ENCODE results near the gene HSPBP1. TPM values are rescaled to one million over a fixed set of nuclear protein-coding genes. Genes with fewer than 3 reads are reported as not detected.

The HSPBP1 gene
- total and polyA plus RNA-seq, 9 of the 15 experiments (the other 6 are each of a cell fraction or from before 2014, with no cell fraction given) = 0.83 to 81.3 (median 21.8) TPM

DNA sequence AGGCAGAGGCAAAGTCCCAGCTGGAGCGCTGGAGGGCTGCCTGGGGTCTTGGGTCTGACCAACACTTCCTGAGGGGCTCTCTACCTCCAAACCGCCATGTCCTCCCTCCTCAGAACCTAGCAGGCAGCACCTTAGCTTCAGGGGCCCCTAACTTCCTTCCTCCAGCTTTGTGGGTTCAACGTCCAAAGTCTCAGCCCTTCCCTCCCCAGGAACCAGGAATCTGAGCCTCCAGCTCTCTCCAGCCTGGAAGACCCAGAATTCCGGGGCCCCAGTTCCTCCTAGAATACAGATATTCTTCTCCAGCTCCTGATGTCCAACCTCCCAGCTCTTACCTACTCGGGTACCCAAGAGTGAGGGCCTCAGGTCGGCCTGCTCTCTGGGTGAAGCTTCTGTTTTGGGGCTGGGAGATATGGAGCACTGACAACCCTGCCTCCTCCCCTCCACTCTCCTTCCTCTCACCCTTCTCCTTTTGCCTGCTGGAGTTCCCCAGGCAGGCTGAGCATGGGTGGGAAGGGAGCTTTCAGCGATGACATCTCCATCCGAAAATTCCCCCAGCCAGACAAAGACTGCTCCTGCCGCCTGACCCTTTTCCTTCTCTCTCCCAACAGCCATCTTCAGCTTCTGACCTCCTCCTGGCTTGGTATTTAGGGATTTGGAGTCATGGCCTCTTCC is 41.7 kb upstream of the HSPBP1 start:
- no TSS peak for BruUV-seq (replicated peaks)
- Histone ChIP-seq H3K9me1 (ENCODE audit: control insufficient read depth, insufficient read depth, low read length) (no peaks in the 10 kb centered on the region), H3K4me1 (replicated peaks in 1 of 2; ENCODE audit: control insufficient read depth in 2 of 2, insufficient read depth in 2 of 2, low read length in 2 of 2) (peaks cover 8 to 44% of the 10 kb centered on the region in 2 experiments; a peak in 4 of 5 replicates), H2AFZ (ENCODE audit: low read depth, low read length) (no peak overlapping the region; the same call in 1 of the 2 replicates), H4K20me1 (replicated peaks; ENCODE audit: control insufficient read depth, insufficient read depth, low read length) (no peaks in the 10 kb centered on the region), H3K4me2 (ENCODE audit: insufficient read depth, low read length) (no peak overlapping the region), H3K27ac (ENCODE audit: extremely low read depth, low read depth, low read length) (no peak overlapping the region), H3K27me3 (ENCODE audit: control insufficient read depth in 2 of 2, insufficient read depth in 2 of 2, low read length in 2 of 2) (no peaks in the 10 kb centered on the region), H3K36me3 (ENCODE audit: control insufficient read depth, insufficient read depth, low read length) (no peaks in the 10 kb centered on the region), H3K79me2 (ENCODE audit: control insufficient read depth, insufficient read depth, low read length) (no peaks in the 10 kb centered on the region), H3K9ac (ENCODE audit: insufficient read depth in 1 of 2, low read depth in 2 of 2, low read length in 2 of 2) (peak overlapping the region in 1 of 2 experiments; percentile 79; a peak in 2 of 4 replicates), H3K4me3 (no peak overlapping the region), H3K9me3 (replicated peaks; ENCODE audit: control insufficient read depth, insufficient read depth, low read depth, low read length) (no peaks in the 10 kb centered on the region)
- peak; percentile 76 for TF ChIP-seq ZNF263 (CRISPR knock-in tag; IDR thresholded peaks at IDR 0.05; ENCODE audit: borderline replicate concordance)
- TF ChIP-seq RAD51 (IDR thresholded peaks at IDR 0.05; ENCODE audit: borderline replicate concordance, low read depth) = no peak
- DNase-seq (ENCODE audit: extremely low read depth in 1 of 4, low spot score in 3 of 4) (no peak), ATAC-seq (no peak), FAIRE-seq (no peak)
- ChIA-PET CTCF (ENCODE audit: low intra/inter-chr PET ratio) (no interaction called here), POLR2A (interaction anchor here (0.7 to 2.0 kb wide), 12 partner anchors 8 to 848 kb away, joined by 3 to 14 read pairs (median 4); partner anchors contain the start of genes KMT5C and UBE2S)
- in situ Hi-C loops (cut with MboI) = no loop called here
- WGBS (ENCODE audit: insufficient coverage, low coverage, missing lambda C conversion rate) = 39% methylated on average over 8 of the region's 9 CpGs
- intact Hi-C loops (cut with micrococcal nuclease) = no loop called here

- ATAC-seq (no peak), DNase-seq (ENCODE audit: extremely low read depth in 1 of 4, low spot score in 3 of 4) (no peak), FAIRE-seq (no peak)
- H3K4me2 ChIP-seq (ENCODE audit: insufficient read depth, low read length) = no peak overlapping the region
- H3K9ac ChIP-seq (ENCODE audit: insufficient read depth in 1 of 2, low read depth in 2 of 2, low read length in 2 of 2) = peak overlapping the region in 1 of 2 experiments; percentile 79; a peak in 2 of 4 replicates
- H2AFZ ChIP-seq (ENCODE audit: low read depth, low read length) = no peak overlapping the region
- peaks cover 8 to 45% of the 10 kb centered on the region in 2 experiments; a peak in 4 of 5 replicates for H3K4me1 ChIP-seq (replicated peaks in 1 of 2; ENCODE audit: control insufficient read depth in 2 of 2, insufficient read depth in 2 of 2, low read length in 2 of 2)
- in situ Hi-C loops (cut with MboI) = no loop called here
- 79% methylated on average over 6 of the region's 8 CpGs for WGBS (ENCODE audit: insufficient coverage, low coverage, missing lambda C conversion rate)
- CTCF ChIA-PET (ENCODE audit: low intra/inter-chr PET ratio) = no interaction called here
- H3K9me3 ChIP-seq (replicated peaks; ENCODE audit: control insufficient read depth, insufficient read depth, low read depth, low read length) = no peaks in the 10 kb centered on the region
- H4K20me1 ChIP-seq (replicated peaks; ENCODE audit: control insufficient read depth, insufficient read depth, low read length) = no peaks in the 10 kb centered on the region
- TF ChIP-seq ZNF316 (IDR thresholded peaks at IDR 0.05) (no peak), POLR2AphosphoS2 (IDR thresholded peaks at IDR 0.05; ENCODE audit: low read length) (no peak), USF1 (CRISPR knock-in tag; IDR thresholded peaks at IDR 0.05) (no peak), SP2 (IDR thresholded peaks at IDR 0.05; ENCODE audit: extremely low read depth, low read depth, low read length, poor library complexity, severe bottlenecking) (no peak)
- no peaks in the 10 kb centered on the region for H3K27me3 ChIP-seq (ENCODE audit: control insufficient read depth in 2 of 2, insufficient read depth in 2 of 2, low read length in 2 of 2)
- no peak overlapping the region for H3K27ac ChIP-seq (ENCODE audit: extremely low read depth, low read depth, low read length)
- no peaks in the 10 kb centered on the region for H3K36me3 ChIP-seq (ENCODE audit: control insufficient read depth, insufficient read depth, low read length)
- H3K79me2 ChIP-seq (ENCODE audit: control insufficient read depth, insufficient read depth, low read length) = no peaks in the 10 kb centered on the region
- intact Hi-C loops (cut with micrococcal nuclease) = no loop called here
- no TSS peak for BruUV-seq (replicated peaks)
- H3K9me1 ChIP-seq (ENCODE audit: control insufficient read depth, insufficient read depth, low read length) = no peaks in the 10 kb centered on the region
- POLR2A ChIA-PET = interaction anchor here (0.7 to 2.0 kb wide), 6 partner anchors 8 to 847 kb away, joined by 3 to 8 read pairs (median 4); partner anchors contain the start of gene UBE2S
- no peak overlapping the region for H3K4me3 ChIP-seq
Measured at GRCh38 chr19:55320844-55321419, 41.0 kb upstream of the HSPBP1 start.
